GM21529 (cell line): ENCODE data around the gene DUSP15.
"Not testable (repeated sequence)": the region's sequence is repeated elsewhere in the genome, so short reads cannot be mapped to it uniquely, and the experiment has no call there.

Experiments used
- ATAC-seq: cut with Tn5 transposase; IDR thresholded peaks from one replicate; pipeline ENCODE4 v1.9.1; 2021; ENCODE audit not compliant: unreplicated experiment

The DUSP15 gene

GRCh38 chr20:31869942-31870725, at the start of gene DUSP15, which contains the start of gene TTLL9:
Gene DUSP15 (minus strand): TSS chr20:31870527. CDS start chr20:31870337, 190 bp downstream.
Gene TTLL9 (plus strand): TSS chr20:31870634. CDS start chr20:31871127, 493 bp downstream.
- ATAC-seq, result no peak

DNA sequence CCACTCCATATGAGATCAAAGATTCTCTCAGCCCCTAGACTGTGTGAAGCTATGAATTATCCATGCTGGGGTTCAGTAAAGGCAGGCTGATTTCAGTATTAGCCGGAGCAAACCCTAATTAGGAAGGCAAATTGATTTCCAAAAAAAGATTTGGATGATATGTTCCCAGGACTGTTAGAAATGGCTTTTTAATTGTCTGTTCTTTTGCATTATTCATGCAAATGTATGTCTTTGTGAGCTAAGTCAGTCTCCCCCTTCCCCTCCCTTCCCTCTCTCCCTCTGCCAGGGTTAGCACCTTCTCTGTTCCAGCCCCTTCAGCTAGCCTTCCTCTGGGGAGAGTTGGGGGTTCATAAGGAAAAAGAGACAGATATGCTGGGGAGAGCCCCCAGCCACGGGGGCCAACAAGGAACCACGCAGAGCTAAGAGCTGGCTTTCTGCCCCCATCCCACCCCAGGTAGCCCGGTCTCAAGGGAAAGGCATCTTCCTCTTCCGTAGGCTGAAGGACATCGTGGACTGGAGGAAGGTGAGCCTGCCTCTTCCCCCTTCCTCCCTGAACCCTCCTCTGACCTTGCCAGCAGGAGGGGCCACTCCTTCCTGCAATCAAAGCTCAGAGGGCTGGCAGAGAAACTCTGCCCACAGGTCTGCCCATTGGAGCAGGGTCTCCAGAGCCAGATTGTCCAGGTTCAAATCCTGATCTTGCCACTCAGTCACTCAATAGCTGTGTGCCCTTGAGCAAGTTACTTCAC, 49.3 kb upstream of the DUSP15 start:
- ATAC-seq, result no peak

GRCh38 chr20:31918466-31919105, 48.3 kb upstream of the DUSP15 start:
- ATAC-seq, result no peak

GRCh38 chr20:31917962-31918412, 47.7 kb upstream of the DUSP15 start:
- not testable (repeated sequence) for ATAC-seq

DNA sequence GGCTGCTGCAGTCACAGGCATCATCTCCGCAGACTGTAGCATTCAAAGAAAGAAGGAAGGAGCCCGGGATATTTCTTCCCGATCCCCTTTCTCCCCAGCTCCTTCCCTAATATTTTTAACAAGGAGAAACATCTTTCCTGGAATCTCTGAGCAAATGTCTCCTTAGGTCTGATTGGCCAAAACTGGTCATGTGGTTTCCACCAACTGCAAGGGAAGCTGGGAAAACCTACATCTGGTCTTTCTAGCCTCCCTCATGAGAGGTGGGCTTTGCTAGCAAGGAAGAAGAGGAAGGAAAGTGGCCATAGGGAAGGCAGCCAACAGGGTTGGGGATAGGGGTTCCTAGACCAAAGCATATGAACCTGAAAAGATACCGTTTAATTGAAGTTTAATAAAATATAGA, 46.4 kb upstream of the DUSP15 start:
- no peak for ATAC-seq

DNA sequence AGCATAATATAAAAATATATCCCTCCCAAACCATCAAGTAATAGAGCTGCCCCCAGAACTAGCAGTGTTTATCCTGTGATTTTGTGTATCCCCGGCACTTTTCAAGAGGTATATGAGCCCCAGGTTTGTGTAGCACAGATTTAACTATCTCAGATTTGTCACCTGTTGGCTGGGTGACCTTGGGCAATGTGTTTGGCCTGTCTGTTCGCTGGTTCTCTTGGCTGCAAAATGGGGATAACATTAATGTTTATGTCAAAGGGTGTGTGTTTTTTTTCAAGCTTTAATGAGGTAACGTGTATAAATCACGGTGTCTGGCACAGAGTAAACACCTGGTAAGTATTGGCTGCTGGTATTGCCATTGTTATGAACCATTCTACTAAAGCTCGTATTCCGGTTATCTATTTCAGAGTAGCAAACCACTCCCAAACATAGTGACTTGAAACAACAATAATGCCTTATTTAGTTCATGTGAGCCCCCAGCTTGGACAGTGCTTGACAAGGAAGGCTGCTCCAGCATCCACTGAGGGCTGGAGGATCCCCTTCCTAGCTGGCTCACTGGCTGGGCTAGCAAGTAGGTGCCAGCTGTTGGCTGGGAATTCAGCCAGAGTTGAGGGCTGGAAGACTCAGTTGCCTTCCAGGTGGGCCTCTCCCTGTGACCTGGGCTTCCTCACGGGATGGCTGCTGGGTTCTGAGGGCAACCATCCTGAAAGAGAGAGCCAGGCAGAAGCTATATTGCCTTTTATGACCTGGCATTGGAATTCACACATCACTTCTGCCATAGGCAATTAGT, 45.4 kb upstream of the DUSP15 start:
- no peak for ATAC-seq

GRCh38 chr20:31914170-31914569, 43.8 kb upstream of the DUSP15 start:
- no peak for ATAC-seq

DNA sequence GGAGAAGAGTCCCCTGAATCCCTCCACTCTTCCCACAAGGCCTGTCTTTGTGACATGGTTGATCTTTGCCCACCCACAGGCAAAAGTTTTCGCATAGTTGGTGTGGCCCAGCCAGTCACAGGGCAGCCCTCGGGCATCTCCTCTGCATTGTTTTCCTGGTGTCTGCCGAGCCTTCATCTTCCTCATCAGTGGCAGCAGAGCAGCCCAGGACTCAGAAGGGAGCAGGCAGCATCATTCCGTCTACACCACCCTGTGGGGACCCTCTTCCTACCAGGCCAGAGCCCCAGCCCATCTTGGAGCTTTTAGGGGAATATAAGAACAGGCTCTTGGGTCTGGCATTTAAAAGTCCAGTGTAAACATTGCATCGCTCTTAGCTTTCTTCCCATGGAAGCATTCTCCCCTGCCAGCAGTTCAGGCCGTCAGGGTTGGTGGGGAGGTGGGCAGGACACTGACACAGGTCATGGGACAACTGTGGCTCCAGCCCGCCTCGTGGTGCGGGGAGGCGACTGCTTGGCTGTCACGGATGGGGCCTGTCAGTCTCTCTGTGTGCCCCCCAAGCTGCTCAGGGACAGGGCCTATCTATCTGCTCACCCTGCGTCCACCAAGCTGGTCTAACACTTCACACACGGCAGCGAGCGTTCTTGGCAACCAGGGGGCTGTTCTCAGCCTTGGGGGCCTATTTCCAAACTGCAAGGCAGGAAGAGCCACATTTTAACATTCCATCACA, 43.3 kb upstream of the DUSP15 start:
- ATAC-seq, result no peak

DNA sequence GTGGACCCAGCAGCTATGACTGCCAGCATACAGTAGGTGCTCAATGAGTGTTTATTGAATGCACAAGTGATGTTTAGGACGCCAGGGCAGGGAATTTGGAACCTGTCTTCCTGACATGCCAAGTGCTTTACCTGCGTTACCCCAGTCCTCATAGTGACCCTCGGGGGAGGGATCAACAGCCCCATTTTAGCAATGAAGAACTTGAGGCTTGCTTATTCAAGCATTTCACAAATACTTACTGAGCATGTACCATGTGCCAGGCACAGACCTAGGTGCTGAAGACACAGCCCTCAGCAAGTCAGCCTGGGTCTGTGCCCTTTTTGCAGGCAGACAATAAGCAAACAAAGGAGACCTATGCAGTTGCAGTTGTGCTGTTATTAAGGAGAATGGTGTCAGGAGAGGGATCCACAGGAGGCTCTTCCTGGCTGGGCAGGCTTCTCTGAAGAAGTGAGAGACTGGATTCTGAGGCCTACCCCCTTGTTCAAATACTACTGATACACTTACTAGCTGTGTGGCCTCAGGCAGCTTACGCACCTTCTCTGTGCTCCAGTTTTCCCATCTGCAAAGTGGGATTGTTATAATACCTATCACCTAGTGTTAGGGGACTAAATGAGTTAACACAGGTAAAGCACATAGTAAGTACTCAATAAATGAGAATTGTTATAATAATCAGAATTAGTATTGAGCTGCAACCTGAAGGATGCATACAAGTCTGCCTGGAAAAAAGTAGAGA, 39.9 kb upstream of the DUSP15 start:
- no peak for ATAC-seq

DNA sequence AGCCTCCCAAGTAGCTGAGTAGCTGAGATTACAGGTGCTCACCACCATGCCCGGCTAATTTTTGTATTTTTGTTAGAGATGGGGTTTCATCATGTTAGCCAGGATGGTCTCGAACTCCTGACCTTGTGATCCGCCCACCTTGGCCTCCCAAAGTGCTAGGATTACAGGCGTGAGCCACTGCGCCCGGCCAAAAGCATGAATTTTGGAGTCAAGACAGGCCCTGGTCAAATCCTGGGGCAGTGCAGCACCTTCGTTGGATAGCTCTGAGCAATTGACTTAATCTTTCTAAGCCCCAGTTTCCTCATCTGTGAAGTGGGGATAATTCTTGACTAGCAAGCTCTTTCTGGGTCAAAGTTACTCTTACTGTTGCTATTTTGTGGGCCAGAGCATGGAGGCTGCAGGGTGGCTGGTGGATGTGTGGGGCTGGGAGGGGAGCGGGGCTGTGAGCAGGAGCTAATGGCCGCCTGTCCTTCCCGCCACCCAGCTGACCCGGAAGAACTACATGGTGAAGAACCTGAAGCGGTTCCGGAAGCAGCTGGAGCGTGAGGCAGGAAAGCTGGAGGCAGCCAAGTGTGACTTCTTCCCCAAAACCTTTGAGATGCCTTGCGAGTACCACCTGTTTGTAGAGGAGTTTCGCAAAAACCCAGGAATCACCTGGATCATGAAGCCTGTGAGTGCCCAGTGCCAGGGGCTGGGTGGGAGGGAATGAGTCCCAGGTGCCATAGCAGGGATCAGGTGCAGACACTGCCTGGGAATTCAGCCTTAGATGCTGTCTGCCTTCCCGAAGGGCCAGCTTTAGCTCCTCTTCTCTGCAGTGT, 39.1 kb upstream of the DUSP15 start:
- ATAC-seq, result no peak

DNA sequence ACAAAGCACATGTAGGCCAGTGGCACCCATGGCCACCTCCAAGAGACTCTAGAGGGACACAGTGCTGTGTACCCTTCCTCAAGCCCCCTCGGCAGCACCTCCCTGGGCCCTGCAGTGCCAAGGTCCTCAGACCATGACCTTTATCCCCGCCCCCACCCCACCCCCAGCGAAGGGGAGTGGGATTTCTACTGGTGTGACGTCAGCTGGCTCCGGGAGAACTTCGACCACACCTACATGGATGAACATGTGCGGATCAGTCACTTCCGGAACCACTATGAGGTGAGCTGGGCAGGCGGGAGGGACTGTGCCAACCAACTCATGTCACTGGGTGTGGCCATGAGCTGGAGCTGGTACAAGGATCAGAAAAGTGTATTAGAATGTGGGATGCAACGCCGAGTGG, 38.1 kb upstream of the DUSP15 start:
- no peak for ATAC-seq

- ATAC-seq, result no peak
Measured at GRCh38 chr20:31908016-31908415, 37.7 kb upstream of the DUSP15 start.

GRCh38 chr20:31907046-31907445, 36.7 kb upstream of the DUSP15 start:
- ATAC-seq, result no peak

- ATAC-seq, result no peak
Measured at GRCh38 chr20:31906001-31906400, 35.7 kb upstream of the DUSP15 start.

DNA sequence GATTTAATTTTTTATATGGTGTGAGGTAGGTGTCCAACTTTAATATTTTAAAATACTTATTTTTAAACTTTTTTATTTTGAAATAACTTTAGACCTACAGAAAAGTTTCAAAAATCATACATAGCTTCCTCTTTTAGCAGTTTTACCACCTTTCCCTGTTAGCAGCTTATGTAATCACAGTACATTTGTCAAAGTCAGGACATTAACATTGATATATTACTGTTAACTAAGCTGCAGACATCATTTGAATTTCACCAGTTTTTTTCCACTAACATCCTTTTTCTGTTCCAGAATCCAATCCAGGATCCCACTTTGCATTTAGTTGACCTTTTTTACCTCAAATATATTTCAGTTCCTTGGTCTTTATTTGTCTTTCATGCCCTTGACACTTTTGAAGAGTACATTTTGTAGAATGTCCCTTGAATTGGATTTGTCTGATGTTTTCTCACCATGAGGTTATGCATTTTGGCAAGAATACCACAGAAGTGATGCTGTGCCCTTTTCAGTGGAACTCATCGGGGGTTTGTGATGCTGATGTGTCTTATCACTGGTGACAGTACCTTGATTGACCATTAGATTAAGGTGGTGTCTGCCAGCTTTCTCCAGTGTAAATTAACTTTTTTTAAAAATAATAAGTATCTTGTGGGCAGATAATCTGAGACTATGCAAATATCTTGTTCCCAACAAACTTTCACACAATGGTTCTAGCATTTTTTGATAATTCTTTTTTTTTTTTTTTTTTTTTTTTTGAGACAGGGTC, 33.5 kb upstream of the DUSP15 start:
- no peak for ATAC-seq

DNA sequence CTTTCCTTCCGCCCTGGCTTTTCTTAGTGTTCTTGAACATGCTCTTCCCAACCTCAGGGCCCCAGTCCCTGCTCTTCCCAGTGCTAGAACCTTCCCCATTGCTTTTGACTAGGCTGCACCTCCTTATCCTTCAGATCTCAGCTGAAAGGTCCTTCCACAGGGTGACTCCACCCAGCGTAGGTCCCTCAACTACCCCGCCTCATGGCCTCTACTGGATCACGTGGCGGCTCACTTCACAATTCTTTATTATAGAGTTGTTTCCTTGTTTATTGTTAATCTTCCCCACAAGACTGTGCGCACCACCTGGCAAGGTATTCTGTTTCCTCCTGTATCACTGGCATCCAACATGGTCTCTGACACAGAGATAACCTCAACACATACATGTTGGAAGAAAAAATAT, 31.3 kb upstream of the DUSP15 start:
- ATAC-seq, result no peak

GRCh38 chr20:31897541-31897940, 27.2 kb upstream of the DUSP15 start:
- ATAC-seq, result no peak

DNA sequence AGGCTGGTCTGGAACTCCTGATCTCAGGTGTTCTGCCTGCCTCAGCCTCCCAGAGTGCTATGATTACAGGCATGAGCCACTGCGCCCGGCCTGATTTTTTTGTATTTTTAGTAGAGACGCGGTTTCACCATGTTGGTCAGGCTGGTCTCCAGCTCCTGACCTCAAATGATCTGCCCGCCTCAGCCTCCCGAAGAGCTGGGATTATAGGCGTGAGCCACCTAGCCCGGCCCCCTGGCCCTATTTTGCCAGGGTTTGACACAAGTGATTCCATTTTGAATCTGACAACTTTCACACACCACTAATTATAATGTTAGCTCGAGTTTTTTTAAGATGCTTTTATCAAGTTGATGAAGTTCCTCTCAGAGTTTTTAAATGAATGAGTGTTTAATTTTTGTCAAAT, 25.7 kb upstream of the DUSP15 start:
- no peak for ATAC-seq
